Endometrium (tissue), 2 donors: ENCODE data around the gene IL1RL2.

Source experiments
- FAIRE-seq: peaks from 2 replicates; lab custom pipeline; 2012; peaks lifted over from hg19 to GRCh38; lab: Jason Lieb, UNC
- donor health status: control.
- donor health status: control.

Gene IL1RL2

DNA sequence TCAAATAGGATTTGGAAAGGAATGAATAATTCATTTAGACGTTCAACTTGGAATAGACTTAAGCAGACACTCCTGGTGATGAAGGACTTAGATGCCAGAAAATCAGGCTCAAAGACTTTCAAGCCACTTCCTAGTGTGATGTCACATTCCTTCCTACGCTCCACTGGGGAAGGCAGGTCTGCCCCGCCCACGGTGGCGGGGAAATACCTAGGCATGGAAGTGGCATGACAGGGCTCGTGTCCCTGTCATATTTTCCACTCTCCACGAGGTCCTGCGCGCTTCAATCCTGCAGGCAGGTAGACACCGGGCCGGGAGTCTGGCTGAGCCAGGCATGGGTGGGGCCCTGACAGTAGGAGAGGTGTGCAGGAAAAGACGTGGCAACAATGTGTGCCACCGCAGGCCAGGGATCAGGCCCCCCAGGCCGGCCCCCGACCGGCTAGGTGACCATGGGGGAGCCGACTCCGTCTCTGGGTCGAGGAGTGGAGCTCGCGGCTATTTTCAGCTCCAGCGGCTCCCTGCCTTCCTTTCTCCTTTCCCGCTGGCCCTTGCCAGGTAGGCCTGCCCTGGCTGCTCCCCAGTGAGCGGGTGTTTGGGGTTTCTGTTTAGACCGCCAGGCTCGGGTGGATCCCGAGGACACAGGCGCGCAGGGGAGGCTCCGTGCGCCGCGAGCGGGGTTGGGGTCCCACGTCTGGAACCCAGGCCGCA lies at the start of gene IL1RL2:
IL1RL2 (plus strand) TSS at position 233 of the 705 bp plus-strand sequence. CDS start 845 bp downstream, outside the sequence.
- FAIRE-seq: no peak

DNA sequence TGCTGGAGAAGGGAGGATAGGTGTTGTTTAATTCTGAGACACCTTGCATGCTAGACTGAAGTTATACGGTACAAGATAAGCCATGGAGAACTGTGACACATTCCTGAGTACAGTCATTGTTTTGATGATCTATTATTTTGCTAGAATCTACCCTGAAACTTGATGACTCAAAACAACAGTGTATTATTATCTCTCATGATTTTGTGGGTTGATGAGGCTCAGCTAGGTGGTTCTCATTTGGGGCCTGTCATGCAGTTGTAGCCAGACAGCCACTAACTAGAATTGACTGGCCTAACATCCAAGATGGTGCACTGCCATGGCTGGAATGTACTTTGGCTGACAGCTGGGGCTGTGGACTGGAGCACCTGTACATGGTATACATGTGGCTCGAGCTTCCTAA lies 49.7 kb upstream of the IL1RL2 start:
- no peak for FAIRE-seq

DNA sequence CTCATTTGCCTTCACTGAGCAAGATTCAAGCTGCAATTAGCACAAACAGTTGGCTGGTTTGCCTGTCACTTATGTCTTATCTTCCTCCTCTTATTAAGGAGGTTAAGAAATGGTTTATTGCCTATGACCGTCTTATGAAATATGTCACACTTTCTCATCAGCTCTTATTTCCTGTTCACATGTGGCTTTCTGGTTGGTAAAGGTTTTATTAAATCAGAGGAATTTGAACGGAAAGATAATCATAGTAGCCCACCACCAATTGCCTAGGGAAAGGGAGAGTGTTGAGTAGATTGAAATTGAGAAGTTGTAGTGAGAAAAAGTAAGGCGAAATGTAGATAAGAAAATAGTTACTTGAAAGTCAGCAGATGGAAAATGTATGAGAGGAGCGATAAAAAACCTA lies 48.5 kb upstream of the IL1RL2 start:
- no peak for FAIRE-seq

DNA sequence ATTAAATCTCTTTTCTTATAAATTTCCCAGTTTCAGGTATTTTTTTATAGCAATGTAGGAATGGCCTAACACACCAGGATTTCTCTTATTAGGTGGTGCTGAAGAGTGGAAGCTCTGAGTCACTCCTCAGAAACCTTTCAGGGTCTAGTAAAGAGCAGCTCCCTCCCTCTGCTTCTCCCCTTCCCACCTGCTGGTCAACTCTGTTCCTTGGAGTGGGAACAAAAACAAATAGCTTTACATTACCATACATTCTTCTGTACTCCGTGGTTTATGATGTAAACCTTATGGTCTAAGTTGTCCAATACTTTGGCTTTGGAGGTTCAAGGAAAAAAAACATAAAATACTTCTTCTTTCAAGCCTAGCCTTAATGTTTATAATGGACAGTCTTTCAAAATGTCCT lies 47.0 kb upstream of the IL1RL2 start:
- no peak for FAIRE-seq

DNA sequence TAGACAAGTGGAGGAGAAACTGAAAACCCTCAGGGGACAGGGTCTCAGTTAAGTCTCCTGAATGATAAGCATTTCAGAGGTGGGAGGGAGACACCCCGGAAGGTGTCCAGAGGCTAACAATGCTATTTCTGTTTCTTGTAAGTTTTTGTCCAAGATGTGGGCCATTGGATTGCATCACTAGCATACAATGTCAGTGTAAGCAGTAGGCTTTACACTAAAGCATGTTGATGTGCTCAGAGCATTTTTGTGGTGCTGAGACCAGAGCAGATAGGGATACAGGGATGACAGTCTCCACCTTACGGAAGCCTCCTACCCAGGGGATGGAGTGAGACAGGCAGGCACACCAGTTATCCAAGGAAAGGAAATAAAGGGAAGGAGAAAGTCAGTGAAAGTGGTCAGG lies 46.4 kb upstream of the IL1RL2 start:
- FAIRE-seq: no peak

DNA sequence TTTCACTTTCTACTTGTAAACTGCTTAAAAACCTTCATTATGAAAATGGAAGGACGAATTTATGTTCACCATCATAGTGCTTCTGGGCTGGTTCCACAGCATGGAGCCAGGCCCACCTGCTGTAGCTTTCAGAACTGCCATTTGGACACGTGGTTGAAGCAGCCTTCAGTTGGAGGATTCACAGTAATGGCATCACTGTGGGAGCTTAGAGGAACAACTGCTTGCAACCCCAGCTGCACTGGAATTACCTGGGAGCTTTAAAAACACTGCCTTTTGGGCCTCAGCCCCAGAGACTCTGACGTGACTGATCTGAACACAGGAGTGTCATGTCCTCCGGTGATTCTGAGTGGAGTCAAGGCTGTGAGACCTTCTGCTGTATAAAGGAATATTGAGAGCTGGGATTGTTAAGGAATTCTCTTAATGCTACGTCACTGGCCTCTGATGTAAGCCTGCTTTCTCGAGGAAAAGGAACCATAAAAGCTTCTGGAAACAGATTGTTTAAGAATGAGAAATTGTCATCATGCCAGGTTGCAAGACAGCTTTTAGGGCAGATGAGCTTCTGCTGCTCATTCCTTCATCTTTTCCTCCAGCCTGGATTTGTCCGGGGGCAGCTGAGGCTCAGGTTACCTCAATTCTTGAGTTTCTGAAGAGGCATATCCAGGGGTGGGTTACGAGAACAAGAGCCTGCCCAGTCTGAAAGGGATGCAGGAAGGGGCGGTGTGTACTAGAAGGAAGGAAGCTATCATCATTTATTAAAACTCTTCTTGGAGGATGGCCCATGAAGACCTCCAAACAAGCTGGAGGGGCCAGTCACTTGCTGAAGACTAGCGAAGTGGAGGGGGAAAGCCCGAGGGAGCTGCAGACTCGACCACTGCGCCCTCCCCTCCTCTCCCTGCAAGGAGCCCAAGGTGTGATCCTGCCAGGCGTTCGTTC lies 45.5 kb upstream of the IL1RL2 start:
- FAIRE-seq: no peak

DNA sequence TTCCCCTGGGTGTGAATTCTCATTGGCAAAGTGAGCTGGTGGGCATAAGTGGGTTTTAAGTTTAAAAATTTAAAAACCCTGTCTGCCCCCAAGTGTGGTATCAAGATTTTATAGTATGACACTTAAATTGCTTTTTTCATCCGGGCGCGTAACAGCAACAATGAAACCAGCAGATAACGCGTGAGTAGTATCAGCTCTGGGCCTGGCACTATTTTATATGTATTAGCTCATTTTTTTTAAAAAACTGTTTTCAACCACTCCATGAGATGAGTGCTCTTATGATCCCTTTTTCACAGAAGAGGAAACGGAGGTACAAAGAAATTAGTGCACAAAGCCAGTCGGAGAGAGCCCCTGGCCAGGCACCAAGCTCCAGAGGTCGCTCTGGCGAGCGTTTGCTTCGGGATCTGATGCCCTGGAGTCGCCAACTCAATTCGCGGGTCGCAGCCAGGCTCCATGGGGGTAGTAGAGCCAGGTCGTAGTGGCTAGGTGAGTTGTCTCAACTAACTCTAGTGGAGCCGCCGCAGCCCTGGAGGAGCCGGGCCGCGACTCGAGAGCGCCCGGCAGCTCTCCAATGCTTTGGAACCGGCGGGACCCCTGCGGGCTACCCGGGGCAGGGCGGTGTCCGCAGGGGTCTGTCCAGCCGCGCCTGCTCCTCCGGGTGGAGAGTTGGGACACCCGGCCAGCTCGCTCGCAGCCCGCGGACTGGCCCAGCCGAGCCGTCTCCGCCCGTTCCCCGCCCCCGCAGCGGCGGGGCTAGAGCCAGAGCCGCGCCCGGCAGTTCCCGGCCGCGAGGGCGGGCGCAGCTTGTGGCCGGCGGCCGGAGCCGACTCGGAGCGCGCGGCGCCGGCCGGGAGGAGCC lies 44.6 kb upstream of the IL1RL2 start, which contains the start of gene IL1R1:
IL1R1 (plus strand) TSS at position 777 of the 859 bp plus-strand sequence. CDS start 14,979 bp downstream, outside the sequence.
- FAIRE-seq: no peak

DNA sequence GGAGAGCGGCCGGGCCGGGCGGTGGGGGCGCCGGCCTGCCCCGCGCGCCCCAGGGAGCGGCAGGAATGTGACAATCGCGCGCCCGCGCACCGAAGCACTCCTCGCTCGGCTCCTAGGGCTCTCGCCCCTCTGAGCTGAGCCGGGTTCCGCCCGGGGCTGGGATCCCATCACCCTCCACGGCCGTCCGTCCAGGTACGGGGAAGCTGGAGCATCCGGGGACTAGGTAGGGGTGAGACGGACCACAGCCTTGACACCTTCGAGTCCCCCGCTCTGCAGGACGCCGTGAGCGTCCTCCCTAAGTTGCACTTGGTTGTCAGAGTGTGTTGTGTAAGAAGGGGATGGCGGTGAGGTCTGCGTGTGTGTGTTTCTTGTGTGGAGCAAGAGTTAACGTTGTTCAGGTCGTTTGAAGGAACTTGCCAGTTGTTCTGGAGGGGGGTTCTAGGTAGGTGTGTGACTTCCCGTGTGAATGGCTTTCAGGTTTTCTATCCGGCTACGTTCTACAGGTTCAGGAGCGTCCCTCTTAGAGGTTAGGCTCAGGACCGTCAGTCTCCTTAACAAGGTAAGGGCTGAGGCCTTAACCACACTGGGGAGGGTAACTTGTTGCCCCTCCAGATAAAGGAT lies 43.9 kb upstream of the IL1RL2 start:
- FAIRE-seq: no peak

DNA sequence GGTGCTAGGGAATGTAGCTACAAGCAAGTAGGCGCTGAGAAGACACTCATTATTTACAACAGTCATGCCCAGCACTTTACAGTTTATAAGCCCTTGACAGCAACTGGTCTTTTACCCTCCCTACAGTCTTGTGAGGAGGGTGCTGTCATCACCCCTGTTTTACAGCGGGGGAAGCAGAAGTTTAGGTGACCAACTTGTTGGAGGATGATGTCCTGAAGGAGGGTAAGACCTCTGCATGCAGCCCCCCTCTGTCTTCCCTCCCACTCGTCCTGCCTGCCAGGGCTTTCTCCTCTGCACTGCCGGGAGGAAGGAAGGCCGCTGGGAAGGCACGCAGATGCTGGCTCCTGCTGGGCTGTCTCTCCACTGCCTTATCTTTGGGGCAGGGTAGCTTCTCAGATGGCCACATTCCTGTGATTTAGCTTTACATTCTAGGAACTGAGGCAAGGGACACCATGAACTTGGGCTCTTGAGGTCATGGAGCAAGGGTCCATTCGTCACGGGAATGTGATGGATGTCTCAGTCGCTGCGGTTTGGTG lies 43.3 kb upstream of the IL1RL2 start:
- FAIRE-seq: no peak

DNA sequence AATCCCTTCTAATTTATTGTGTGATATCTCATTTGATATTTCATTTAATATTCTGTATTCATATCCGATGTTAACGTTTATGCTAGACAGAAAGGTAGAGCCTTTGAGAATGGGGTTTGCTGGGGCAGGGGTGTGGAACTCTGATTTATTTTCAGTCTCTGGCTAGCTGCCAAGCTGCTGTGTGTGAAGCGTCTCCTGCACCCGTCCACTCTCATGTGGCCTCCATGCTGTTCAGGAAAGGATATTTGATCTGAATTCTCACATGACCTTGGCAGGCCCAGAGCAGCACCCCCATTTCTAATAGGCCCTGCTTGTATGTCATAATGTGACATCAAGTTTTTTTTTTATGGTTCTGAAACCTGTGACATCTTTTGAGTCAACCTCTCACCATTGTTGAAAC lies 42.7 kb upstream of the IL1RL2 start:
- FAIRE-seq: no peak

DNA sequence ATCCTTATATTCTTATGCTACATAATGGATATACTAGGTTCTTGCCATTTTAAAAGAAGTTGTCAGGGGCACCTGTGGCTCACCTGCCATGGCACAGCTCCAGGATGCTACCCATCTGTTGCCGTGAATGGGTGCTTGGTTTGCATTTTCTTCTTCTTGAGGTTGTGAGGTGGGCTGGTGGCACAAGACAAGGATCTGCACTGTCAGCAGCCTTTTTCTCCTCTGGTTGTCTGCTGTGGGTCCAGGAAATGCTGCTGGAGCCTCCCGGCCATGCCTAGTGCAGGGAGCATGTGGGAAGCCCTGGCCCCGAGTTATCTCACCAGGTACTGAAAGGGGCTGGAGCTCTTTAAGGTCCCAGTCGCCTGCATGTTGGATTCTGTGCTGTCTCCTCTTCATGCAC lies 41.7 kb upstream of the IL1RL2 start:
- FAIRE-seq: no peak

DNA sequence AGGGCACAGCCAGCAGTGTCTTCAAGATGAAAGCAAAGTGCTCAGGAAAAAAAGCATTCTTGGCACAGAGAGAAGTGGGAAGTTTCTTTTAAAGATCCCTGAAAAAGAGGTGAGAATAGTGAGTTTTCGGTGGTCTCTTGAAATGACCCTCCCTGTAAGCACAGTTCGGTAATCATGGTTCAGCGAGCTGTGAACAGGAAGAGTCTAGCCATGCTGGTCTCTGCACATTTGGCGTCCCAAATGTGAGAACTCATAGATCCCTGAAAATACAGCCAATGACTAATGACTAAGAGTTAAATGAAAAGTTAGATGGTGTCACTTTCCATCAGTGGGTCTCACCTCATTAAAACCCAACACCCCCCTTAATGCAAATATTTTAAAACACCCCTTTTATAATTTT lies 40.9 kb upstream of the IL1RL2 start:
- FAIRE-seq: no peak

DNA sequence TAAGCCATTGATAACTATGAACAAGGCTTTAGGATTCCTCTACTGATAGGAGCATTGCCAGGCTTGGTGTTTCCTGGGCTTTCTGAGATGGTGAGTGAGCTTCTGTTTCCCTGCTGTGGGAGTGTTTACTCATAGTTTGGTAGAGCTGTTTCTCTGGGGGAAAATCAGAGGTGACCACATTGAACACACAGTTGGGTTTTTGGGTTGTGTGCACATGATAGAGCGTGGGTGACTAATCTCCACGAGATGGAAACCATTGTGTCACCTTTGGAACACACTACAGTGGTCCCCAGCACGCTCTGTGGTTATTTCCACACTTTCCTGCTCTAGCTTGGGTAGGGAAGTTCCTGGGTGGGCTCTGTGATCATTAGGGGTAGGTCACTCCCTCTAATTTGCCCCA lies 38.9 kb upstream of the IL1RL2 start:
- FAIRE-seq: no peak

DNA sequence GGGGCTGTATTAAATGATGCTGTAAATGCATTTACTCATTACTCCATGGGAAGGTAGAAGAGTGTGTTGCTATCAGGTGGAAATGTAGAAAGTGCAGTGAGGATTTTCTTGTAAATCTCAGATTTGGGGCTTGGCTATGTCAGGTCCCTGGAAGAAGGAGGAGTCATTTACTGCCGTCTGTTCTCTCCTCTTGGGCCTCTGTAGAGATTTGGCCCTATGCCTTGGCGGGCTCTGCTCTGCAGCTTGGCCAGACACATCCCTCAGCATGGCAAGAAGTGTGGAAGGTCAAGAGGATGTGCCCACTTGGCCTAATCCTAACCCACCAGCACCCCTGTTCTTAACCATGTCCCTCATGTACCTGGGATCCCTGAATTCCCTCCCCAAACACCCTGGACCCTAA lies 37.6 kb upstream of the IL1RL2 start:
- FAIRE-seq: no peak

DNA sequence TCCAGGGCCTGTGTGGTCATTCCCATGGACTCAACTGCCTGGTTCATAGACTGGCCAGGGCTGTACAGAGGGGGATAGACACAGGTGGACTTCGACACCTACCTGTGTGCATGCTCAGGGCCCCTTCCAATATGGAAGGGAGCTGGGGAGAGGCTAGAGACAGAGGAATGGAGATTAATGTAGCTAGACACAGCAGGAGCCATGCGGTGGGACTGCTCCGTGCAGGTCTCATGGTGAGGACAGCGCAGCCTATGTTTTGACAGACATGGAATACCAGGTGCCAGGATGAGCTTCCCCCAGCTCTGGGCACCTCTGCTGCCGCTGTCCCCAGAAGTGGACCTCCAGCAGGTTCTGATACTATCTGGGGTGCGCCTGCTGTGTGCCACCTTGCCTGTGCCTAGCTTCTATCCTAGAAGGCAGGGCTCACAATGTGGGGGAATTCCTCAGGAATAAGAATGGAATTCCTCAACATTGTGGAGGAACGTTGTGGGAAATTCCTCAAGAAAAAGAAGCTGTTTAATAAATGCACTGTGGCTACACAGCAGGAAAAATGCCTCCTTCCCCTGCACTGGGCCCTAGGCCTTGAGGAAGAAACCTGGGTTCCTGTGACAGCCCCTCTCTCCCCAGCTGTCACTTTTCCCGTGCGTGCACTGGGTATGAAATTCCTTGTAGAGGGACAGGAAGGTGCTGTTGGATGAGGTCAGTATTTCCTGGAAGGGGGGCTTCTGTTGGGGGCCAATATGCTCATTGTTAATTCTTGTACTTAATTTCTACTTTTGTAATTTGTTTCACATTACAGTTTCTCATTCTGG lies 37.0 kb upstream of the IL1RL2 start:
- FAIRE-seq: no peak

DNA sequence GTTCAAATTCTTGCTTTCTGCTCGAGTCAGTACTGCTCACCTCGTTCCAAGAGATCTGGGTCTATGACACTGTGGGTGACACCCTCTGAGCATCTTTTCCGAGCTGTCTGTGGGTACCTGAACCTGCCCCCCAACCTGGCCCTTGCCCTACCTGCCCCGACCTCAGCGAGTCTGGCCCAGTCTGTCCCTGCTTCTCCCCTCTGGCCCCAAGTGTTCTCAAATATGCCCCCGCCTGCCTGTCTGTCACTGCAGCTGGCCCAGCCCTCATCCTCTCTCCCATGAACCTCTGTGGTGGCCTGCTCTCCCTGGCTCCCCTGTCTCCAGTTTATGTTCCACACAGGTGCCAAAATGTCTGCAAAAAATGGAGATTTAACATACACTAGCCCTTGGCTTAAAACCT lies 32.5 kb upstream of the IL1RL2 start:
- FAIRE-seq: no peak

DNA sequence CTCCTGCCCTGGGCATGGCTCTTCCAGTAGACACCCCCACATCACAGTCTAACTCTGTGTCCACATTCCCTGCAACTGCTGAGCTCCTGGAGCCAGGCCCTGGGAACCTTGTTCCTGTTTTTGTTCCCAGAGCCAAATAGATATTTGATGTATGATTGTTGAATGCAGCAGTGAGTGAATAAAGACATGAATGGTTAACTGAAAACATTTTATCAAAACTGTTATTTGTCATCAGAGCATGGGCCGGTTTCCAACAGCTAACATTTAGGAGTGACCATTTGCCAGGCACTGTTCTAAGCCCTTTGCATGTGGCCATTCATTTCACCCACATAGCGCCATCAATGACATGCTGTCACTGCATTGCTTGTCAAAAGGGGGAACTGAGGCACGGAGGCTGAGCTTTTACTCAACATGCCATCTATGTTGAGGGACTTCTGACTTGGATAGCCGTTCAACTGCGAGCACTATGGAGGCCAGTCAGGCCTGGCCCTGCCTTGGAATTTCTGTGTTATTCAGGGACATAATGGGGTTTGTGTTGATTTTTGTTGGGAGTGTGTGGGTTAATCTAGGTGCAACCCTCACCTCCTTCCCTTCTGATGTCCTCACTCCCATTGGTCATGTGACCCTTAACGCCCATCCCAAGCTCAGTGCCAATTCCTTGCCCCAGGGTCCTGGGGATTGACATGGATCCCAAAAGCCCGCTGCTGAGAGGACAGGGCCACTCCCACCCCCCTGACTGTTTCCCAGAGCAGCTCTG lies 31.7 kb upstream of the IL1RL2 start:
- FAIRE-seq: no peak

DNA sequence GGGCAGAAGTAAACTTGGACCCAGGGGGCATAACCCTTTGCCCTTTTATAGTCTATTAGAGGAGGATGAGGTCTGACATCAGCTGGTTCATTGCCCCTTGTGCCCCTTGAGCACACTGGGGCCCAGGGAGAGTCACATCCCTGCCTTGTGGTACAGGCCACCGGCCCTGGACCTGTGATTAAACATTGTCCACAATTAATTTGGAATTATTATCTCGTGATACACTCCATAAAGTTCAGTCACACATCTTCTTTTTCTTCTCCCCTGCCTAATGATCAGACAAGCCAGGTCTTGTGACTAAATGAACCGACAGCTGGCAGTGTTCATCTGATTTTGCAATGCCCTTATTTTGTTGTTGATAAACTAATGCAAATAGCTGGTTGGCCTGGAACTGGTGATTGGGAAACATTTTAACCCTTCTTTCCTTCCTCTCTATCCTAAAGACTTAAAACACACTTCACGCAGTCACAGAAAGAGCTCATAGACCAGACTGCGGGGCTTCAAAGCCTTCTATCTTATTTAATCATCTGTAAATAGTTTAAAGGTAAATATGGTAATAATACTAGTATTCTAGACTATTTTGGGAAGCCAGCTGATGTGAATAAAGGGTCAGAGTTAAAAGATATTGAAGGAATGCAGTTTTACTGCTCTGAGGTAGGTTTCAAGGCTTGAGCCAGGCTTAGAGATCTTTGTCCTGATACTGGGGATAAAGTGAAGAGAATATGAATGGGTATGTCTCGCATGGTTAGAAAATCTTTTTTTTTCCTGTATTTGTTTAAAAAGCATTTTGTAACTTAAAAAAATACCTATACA lies 30.9 kb upstream of the IL1RL2 start:
- no peak for FAIRE-seq
